Mucosa of descending colon (tissue), 3 donors: Measurements from ENCODE around the gene SH3RF3. TPM values are rescaled to one million over a fixed set of nuclear protein-coding genes. Genes with fewer than 3 reads are reported as not detected.
A peak's percentile ranks its signal among the peaks of the same experiment; 100 is the strongest.

Source experiments
- ATAC-seq: fragments of 200-7000 bp; cut with Tn5 transposase; one replicate; pipeline ENCODE4 v1.9.1; 2020; ENCODE audit warnings: mild to moderate bottlenecking, moderate library complexity
- DNase-seq, 3 donors: peaks; one replicate each; pipeline ENCODE4 v3.0.0-alpha.2; 2020
- H3K36me3 ChIP-seq: fragments of 200-600 bp; one replicate; pipeline ENCODE4 v1.8.0; 2021; ENCODE audit warnings: low read depth, mild to moderate bottlenecking
- H3K4me1 ChIP-seq: fragments of 200-600 bp; one replicate; pipeline ENCODE4 v1.8.0; 2021; ENCODE audit warnings: low read depth, mild to moderate bottlenecking
- H3K4me3 ChIP-seq: fragments of 200-600 bp; one replicate; pipeline ENCODE4 v1.8.0; 2021; ENCODE audit warnings: mild to moderate bottlenecking
- H3K9me3 ChIP-seq: fragments of 200-600 bp; one replicate; pipeline ENCODE4 v1.8.0; 2021; ENCODE audit warnings: mild to moderate bottlenecking
- CTCF ChIP-seq: fragments of 200-600 bp; IDR thresholded peaks from one replicate; pipeline ENCODE4 v1.8.0; 2022; ENCODE audit warnings: antibody characterized with exemption, mild to moderate bottlenecking
- intact Hi-C, 2 donors: fragments of 100-400 bp; cut with DNase I in 1 of 2; cut with micrococcal nuclease in 1 of 2; formaldehyde crosslinking; loops; one replicate each; pipeline versions ENCODE4 v1.11.0 to v1.11.1; 2022; cut with DNase I, micrococcal nuclease
- total RNA-seq, 3 donors: library from RNA; stranded (reverse); fragmentation: NEBNext Ultra II Directional in 2 of 3; extraction: Animal tissue kit (Norgen Biotek cat#: 25700) in 2 of 3; gene quantifications; one replicate each; pipeline versions ENCODE4 v1.2.1 to v1.2.4, GENCODE V29; 2021 to 2023
- donor health status: DM: no; HTN: no; CAD: no; lungs with moderate emphysema.
- donor health status: DM: no; HTN: no; CAD: no.
- donor health status: DM: no; HTN: yes; CAD: no.

Gene SH3RF3
- total RNA-seq, 3 donors from 2014 or later = 1.9 to 3.7 (median 3.0) TPM

- H3K36me3 ChIP-seq = no peaks in the 10 kb centered on the region
- H3K9me3 ChIP-seq = no peaks in the 10 kb centered on the region
- ATAC-seq (peak; percentile 11), DNase-seq (no peak)
- intact Hi-C loops = no loop called here
- no peak overlapping the region for H3K4me3 ChIP-seq
- no peaks in the 10 kb centered on the region for H3K4me1 ChIP-seq
- TF ChIP-seq CTCF = no peak
Measured at GRCh38 chr2:109409321-109410038, 280.5 kb downstream of the SH3RF3 start.

- no peaks in the 10 kb centered on the region for H3K36me3 ChIP-seq
- intact Hi-C loops = no loop called here
- ATAC-seq = no peak
- H3K9me3 ChIP-seq = no peaks in the 10 kb centered on the region
- no peak overlapping the region for H3K4me3 ChIP-seq
- no peak for DNase-seq
- no peaks in the 10 kb centered on the region for H3K4me1 ChIP-seq
- no peak for TF ChIP-seq CTCF
Measured at GRCh38 chr2:109410039-109410815, 281.2 kb downstream of the SH3RF3 start.

GRCh38 chr2:109411640-109412325, 282.8 kb downstream of the SH3RF3 start:
- TF ChIP-seq CTCF = no peak
- DNase-seq = no peak
- Histone ChIP-seq H3K4me3 (no peak overlapping the region), H3K9me3 (no peaks in the 10 kb centered on the region), H3K4me1 (no peaks in the 10 kb centered on the region), H3K36me3 (no peaks in the 10 kb centered on the region)
- ATAC-seq = no peak
- intact Hi-C loops = no loop called here

- TF ChIP-seq CTCF = no peak
Measured at GRCh38 chr2:109415581-109416013, 286.6 kb downstream of the SH3RF3 start.

GRCh38 chr2:109417701-109418335, 288.8 kb downstream of the SH3RF3 start:
- peak in 1 of 3 donors; percentile 29 for DNase-seq
- intact Hi-C loops = no loop called here
- no peaks in the 10 kb centered on the region for H3K9me3 ChIP-seq
- TF ChIP-seq CTCF = no peak
- ATAC-seq = no peak
- H3K36me3 ChIP-seq = no peaks in the 10 kb centered on the region
- no peak overlapping the region for H3K4me3 ChIP-seq
- H3K4me1 ChIP-seq = no peaks in the 10 kb centered on the region

More at GRCh38 chr2:109415581-109416013, 286.6 kb downstream of the SH3RF3 start:
- H3K4me1 ChIP-seq = no peaks in the 10 kb centered on the region
- intact Hi-C loops = no loop called here
- no peak for DNase-seq
- H3K36me3 ChIP-seq = no peaks in the 10 kb centered on the region
- no peak overlapping the region for H3K4me3 ChIP-seq
- no peak for ATAC-seq
- no peaks in the 10 kb centered on the region for H3K9me3 ChIP-seq
